Inferior parietal cortex (tissue), 1 donor: ENCODE measurements around the gene POLN.
A peak's percentile ranks its signal among the peaks of the same experiment; 100 is the strongest.
"Not testable (repeated sequence)": the region's sequence is repeated elsewhere in the genome, so short reads cannot be mapped to it uniquely, and the experiment has no call there.

ENCODE experiments used
- DNase-seq: peaks from one replicate; pipeline ENCODE4 v3.0.0-alpha.2; 2016; ENCODE audit errors: extremely low spot score

POLN gene

GRCh38 chr4:2166253-2166652 is 75.7 kb downstream of the POLN start:
- DNase-seq: no peak

- no peak for DNase-seq
Observed at GRCh38 chr4:2165391-2165790, 76.5 kb downstream of the POLN start.

GRCh38 chr4:2163311-2163821 is 78.6 kb downstream of the POLN start:
- DNase-seq: no peak

GRCh38 chr4:2161092-2161703 is 80.7 kb downstream of the POLN start:
- not testable (repeated sequence) for DNase-seq

- no peak for DNase-seq
Observed at GRCh38 chr4:2159931-2160330, 82.0 kb downstream of the POLN start.

DNA sequence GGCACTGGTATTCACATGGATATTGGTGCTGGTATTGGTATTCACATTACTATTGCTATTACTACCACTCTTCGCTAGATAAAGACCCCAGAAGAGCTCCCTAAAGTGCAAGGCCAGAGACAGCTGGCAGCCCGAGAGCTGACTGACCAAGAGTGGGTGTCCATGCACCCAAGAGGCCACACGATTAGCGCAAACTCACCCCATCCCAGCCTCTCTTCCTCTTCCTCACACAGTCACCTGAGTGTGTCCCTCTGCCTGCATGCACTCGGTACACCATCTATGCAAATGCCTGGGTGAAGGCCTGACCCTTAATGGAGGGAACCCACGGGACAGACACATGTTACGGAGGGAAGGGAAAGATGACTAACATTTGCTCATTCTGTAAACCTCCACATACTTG is 86.7 kb downstream of the POLN start:
- no peak for DNase-seq

GRCh38 chr4:2154215-2154740 is 87.6 kb downstream of the POLN start:
- DNase-seq: no peak

DNA sequence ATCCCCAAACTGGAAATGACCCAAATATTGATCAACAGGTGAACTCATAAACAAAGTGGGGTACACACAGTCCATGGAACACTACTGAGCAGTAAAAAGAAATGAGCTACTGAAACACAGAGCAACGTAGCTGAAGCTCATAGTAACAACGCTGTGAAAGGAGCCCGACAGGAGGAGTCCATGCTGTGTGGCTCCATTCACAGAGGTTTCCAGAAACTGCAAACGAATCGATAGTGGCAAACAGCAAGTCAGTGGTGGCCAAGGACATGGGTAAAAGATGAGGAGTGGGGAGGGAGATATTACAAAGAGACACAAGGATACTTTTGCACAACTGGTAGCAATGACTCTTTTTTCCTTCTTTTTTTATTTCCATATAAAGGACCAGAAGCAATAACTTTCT is 90.4 kb downstream of the POLN start:
- no peak for DNase-seq

DNA sequence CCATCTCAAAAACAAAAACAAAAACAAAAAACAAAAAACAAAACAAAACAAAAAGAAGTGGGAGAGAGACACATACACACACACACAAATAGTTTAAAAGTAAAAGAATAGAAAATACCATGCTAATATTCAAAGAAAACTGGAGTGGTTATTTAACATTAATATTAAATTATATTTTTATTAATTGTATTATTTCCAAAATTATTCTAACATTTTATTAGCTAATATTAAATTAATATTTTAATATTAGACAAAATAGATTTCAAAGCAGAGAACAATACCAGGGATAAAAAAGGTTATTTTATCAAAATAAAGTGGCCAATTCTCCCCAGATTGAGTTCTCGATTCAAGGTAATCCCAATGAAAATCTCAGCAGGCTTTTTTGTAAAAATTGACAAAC is 91.8 kb downstream of the POLN start:
- no peak for DNase-seq

DNA sequence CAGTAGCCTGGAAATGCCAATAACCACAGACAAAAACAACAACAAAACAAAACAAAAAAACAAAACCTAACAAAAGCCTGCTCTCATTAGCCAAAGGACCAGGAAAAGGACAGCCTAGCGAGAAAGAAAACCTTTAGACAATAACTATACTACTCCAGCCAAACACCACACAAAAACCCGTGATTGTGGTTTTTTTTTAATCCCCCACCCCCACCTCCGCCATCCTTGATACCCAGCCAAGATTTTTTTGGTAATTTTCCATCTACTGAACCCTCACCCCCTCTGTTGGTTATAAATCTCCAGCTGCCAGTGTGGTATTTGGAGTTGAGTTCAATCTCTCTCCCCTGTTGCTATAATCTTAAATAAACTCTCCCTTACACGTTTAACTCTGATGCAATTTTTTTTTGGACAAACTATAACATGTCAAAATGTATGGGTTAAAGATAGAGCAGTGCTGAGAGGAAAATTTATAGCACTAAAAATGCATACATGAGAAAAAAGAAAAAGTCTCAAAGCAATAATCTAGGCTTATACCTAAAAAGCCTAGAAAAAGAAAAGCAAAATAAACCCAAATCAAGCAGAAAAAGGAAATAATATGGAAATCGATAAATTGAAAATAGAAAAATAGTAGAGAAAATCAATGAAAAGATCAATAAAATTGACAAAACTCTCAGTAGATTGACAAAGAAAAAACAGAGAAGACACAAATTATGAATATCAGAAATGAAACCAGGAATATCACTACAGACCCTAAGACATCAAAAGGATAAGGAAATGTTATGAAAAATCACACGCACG is 99.1 kb downstream of the POLN start:
- DNase-seq: peak; percentile 14

DNA sequence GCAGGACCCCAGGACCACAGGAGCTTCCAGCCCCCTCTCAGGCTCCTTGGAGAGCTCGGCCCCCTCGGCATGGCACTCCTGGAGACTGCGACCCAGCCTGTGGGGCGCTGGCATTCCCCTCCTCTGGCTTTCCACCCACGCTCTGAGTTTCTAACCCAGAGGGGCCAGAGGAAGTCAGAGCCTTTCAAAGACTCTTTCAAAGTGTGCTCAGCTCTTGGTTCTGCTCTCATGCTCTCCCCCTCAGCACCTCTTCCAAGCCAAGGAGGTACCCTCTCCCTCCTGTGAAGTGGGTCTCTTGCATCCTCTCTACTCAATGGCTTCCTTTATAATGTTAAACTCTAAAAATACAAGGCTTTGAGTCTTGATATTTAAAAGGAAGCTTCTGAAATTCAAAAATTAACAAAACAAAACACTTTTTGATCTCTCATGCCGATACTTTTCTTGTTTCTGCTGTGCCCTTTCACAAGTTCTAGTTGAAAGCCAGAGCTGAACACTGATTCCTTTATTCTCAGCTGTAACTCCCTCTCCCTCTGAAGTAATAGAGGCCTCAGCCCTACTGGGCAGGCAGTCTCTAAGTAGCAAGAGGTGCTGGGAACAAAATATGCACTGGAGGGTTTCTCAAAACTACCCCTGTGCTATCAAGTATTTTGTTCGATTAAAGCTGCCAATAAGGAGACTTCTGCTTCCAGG is 100.0 kb downstream of the POLN start:
- DNase-seq: no peak

GRCh38 chr4:2141022-2141761 is 100.7 kb downstream of the POLN start:
- DNase-seq: no peak

- no peak for DNase-seq
Observed at GRCh38 chr4:2138846-2139500, 102.9 kb downstream of the POLN start.

- no peak for DNase-seq
Observed at GRCh38 chr4:2136726-2137125, 105.2 kb downstream of the POLN start.

DNA sequence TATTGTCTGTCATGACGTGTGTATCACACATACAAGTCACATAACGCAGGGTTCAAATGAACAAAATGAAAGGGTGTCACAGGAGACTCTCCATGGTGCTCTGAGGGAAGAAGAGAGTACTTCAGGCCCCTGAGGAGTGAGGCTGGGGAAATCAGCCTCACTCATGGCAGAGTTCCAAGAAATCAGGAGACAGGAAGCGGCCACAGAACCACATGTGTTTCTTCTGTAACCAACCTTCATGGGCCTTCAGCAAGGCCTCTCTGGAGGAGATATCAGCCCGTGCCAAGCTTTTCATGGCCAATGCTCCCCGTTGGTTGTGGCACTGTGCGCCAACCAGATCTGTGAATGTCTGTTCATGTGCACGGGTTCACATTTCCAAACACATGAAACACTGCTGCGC is 106.8 kb downstream of the POLN start:
- no peak for DNase-seq

- no peak for DNase-seq
Observed at GRCh38 chr4:2132438-2132837, 109.5 kb downstream of the POLN start.

DNA sequence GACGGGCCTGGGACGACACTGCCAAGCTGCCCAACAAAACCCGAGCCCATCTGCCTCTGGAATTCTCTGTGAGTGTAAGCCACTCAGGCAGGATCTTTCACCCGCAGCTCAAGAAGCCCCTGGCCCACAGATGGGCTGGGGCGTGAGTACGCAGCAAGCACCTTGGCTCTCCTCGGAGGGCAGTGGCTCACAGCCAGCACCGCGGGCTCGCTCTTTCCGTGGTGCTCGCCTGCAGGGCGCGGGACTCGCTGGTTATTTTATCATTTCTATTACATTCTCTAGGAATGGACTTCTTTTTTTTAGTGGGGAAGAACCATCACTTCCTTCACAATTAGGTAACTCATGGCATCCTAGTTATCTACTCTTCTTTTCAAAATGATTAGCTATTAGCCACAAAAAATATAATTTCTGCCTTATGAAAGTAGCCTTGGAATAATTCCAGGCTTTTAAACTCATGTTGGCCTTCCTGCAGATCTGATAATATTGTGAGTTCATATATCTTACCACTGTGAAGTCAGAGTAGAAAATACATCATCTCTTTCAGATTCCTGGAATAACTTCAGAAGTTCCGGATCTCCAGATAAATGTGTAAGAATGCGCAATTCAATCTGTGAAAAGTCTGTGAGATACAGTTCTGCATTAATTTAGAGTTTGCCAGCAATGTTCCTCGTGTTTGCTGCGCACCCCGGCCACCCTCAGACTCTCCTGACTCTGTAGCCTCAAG is 114.2 kb downstream of the POLN start:
- DNase-seq: no peak

GRCh38 chr4:2126309-2127043 is 115.4 kb downstream of the POLN start:
- no peak for DNase-seq

DNA sequence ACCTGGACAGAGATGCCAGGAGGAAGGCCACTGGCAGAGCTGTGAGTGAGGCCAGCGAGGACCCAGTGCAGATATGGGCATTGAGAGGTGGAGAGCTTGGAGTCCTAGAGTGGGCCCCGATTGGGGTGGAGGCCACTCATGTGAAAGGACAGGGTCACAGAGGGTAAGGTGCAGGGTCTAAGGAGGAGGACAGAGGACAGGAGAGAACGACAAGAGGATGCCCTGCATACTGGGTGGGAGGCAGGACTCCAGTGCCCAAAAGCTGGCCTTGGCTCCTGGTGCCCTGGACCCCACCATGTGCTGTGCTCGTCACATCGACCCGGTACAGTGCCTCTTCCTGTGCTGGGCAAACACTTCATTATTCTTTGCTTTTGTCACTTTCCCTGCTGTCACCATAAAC is 116.1 kb downstream of the POLN start:
- DNase-seq: no peak

GRCh38 chr4:2125023-2125422 is 116.9 kb downstream of the POLN start:
- DNase-seq: no peak
